GM10248 (cell line): ENCODE data around the gene PPP2R3C.
"Not testable (repeated sequence)": the region's sequence is repeated elsewhere in the genome, so short reads cannot be mapped to it uniquely, and the experiment has no call there.

ENCODE experiments used
- CTCF ChIA-PET: fragments of 300-600 bp; sonication (Branson Sonifier 250); formaldehyde crosslinking; extraction: SDS; loops from one replicate; lab custom pipeline; 2021; ENCODE audit warnings: antibody characterized with exemption; lab: Yijun Ruan, JAX
- POLR2A ChIA-PET: fragments of 350-650 bp; sonication (Branson Sonifier 250); formaldehyde crosslinking; extraction: SDS; loops from one replicate; lab custom pipeline; 2020; ENCODE audit warnings: antibody characterized with exemption; lab: Yijun Ruan, JAX
- DNase-seq: peaks from one replicate; pipeline ENCODE4 v3.0.0; 2012; ENCODE audit errors: extremely low spot score
- TF ChIP-seq, protein P1 (sequence below): IDR thresholded peaks from 2 replicates; pipeline ENCODE4 v1.5.1; 2012; ENCODE audit warnings: mild to moderate bottlenecking, low read depth; ENCODE audit errors: extremely low read depth, missing control alignments, control extremely low read depth

PPP2R3C gene

DNA sequence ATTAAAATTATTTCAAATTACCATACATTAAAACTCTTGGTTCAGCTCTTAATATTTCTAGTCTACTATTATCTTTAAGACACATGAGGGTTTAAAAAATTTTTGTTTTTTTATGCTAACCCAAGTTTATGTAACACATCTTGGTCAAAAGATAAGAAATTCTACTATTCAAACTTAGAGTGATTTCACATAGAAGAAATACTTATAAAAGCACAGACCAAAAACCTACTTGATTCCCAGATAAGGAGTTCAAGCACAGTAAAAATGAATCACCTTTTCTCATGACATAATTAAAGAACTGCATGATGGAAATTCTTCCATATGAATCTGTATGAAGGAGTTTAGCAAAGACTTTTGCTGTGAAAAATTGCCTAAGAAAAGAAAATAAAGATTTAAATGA, 13.9 kb downstream of the PPP2R3C start:
- no peak for DNase-seq
- ChIA-PET CTCF (no interaction called here), POLR2A (interaction anchor here (0.6 kb wide), 1 partner anchor 405 kb away, joined by 7 read pairs; no protein-coding TSS in a partner anchor)
- TF ChIP-seq, protein P1, sequence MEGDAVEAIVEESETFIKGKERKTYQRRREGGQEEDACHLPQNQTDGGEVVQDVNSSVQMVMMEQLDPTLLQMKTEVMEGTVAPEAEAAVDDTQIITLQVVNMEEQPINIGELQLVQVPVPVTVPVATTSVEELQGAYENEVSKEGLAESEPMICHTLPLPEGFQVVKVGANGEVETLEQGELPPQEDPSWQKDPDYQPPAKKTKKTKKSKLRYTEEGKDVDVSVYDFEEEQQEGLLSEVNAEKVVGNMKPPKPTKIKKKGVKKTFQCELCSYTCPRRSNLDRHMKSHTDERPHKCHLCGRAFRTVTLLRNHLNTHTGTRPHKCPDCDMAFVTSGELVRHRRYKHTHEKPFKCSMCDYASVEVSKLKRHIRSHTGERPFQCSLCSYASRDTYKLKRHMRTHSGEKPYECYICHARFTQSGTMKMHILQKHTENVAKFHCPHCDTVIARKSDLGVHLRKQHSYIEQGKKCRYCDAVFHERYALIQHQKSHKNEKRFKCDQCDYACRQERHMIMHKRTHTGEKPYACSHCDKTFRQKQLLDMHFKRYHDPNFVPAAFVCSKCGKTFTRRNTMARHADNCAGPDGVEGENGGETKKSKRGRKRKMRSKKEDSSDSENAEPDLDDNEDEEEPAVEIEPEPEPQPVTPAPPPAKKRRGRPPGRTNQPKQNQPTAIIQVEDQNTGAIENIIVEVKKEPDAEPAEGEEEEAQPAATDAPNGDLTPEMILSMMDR = no peak

DNA sequence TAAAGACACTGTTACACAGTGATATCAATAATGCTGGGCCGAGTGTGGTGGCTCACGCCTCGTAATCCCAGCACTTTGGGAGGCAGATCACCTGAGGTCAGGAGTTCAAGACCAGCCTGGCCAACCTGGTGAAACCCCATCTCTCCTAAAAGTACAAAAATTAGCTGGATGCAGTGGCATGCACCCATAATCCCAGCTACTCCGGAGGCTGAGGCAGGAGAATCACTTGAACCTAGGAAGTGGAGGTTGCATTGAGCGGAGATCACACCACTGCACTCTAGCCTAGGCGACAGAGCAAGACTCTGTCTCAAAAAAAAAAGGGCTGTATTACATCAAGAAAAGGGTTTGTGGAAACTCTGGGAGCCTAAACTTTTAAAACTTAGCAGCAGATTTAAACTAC, 27.1 kb downstream of the PPP2R3C start:
- DNase-seq = not testable (repeated sequence)
- POLR2A ChIA-PET = interaction anchor here (0.6 kb wide), 1 partner anchor 1225 kb away, joined by 3 read pairs; no protein-coding TSS in a partner anchor
- CTCF ChIA-PET = interaction anchor here (1.2 to 1.6 kb wide), 3 partner anchors 12 to 16 kb away, joined by 3 to 5 read pairs (median 4); no protein-coding TSS in a partner anchor

DNA sequence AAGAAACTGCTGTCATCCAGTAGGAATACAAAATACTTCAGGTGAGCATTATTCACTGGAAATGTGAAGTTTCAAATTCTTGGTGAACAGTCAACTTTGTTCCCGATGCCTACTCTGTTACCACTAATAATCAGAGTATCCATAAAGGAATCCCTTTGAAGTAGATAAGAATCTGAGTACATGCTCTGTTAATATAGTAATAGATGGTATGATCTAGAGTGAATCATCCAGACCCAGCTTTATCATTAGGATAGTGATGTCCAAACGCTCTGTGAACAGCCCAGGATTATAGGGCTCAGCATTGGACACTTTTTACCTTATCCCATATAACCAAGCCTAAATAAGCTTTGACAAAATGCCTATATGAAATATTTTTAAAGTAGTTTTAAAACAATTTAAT, 33.3 kb downstream of the PPP2R3C start:
- POLR2A ChIA-PET = no interaction called here
- no peak for DNase-seq
- CTCF ChIA-PET = no interaction called here
- TF ChIP-seq, protein P1 = no peak

DNA sequence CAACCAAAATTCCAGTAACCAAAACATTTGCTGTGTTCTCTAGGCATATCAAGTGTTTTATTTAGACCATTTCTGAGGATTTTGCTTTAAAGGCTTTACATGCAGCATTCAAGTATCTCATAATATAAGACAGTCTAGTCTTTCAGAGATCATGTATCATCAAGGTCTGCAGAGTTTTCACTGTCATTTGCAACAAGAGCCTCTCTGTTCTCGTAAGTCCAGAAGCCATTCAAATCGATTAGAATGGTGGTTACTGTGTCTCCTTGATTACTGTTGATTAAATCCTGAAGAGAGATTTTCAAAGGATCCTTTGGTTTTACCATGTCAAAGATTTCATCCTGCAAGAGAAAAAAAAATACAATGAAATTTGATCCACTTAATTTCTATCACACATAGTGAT, 36.3 kb downstream of the PPP2R3C start:
- no peak for DNase-seq
- TF ChIP-seq, protein P1 = no peak
- POLR2A ChIA-PET = no interaction called here
- CTCF ChIA-PET = no interaction called here

DNA sequence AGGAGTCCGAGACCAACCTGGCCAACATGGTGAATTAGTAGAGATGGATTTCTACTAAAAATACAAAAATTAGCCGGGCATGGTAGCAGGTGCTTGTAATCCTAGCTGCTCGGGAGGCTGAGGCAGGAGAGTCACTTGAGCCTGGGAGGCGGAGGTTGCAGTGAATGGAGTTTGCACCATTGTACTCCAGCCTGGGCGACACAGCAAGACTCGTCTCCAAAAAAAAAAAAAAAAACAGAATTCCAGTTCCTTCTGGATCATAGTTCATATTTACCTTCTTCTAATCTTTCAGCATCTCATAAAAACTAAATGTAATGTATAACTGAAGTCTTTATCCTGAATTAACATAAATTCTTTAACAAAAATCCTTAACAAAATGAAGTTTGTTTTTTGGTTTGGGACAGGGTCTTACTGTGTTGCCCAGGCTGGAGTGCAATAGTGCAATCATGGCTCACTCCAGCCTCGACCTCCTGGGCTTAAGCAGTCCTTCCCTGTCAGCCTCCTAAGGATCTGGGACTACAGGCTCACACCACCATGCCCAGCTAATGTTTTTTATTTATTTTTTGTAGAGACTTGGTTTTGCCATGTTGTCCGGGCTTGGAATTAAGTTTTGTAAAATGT, 38.1 kb downstream of the PPP2R3C start:
- ChIA-PET CTCF (interaction anchor here (1.1 kb wide), 1 partner anchor 38 kb away, joined by 3 read pairs; the partner anchor contains the start of gene FAM177A1), POLR2A (no interaction called here)
- TF ChIP-seq, protein P1 = no peak
- DNase-seq = no peak

DNA sequence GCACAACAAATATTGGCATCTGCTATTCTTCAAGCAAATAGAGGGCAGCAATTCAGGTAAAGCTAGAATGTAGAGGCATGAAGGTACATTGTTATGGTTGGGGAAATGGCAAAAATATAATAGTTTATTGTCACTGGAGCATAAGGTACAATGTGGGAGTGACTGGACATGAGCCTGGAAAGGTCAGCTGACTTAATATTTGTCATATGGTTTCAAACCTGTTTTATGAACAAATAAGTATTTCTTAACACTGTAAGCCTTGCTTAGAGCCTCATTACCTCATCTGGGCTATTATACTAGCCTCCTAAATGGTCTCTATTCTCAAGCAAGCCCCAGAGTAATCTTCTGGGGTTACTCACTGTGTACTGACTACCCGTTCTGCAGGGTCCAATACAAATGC, 42.0 kb downstream of the PPP2R3C start:
- POLR2A ChIA-PET = no interaction called here
- CTCF ChIA-PET = interaction anchor here (0.9 to 2.8 kb wide), 3 partner anchors 11 to 15 kb away, joined by 3 to 10 read pairs (median 5); no protein-coding TSS in a partner anchor
- TF ChIP-seq, protein P1 = no peak
- no peak for DNase-seq

DNA sequence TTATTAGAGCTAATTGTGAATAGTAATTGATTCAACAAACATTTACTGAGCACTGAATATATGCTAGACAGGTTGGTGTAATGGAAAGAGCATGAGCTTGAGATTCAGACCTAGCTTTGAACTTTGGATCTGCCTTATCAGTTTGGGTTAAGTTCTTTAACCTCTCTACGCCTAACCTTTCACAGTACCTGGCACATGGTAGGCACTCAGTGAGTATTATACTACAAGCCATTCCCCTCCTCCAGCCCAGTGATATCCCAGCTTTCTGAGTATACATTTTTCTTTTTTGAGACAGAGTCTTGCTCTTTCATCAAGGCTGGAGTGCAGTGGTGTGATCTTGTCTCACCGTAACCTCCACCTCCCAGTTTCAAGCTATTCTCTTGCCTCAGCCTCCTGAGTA, 43.7 kb downstream of the PPP2R3C start:
- ChIA-PET POLR2A (no interaction called here), CTCF (interaction anchor here (1.1 to 1.8 kb wide), 4 partner anchors 9 to 16 kb away, joined by 3 to 5 read pairs (median 4); no protein-coding TSS in a partner anchor)

More for the DNA sequence above, 43.7 kb downstream of the PPP2R3C start:
- TF ChIP-seq, protein P1 = no peak
- no peak for DNase-seq
